Mesodermal cell (in vitro differentiated cells): Measurements from ENCODE around the gene COL8A1.
A peak's percentile ranks its signal among the peaks of the same experiment; 100 is the strongest.

Source experiments
- H3K27ac ChIP-seq: 2 replicates; pipeline ENCODE4 v1.7.0; 2013; ENCODE audit warnings: mild to moderate bottlenecking, low read depth, low read length, moderate library complexity; ENCODE audit not compliant: severe bottlenecking
- H3K36me3 ChIP-seq: 2 replicates; pipeline ENCODE4 v1.7.1; 2013; ENCODE audit warnings: mild to moderate bottlenecking, low read length, moderate library complexity; ENCODE audit not compliant: control insufficient read depth, insufficient read depth
- H3K4me1 ChIP-seq: one replicate; pipeline ENCODE4 v1.7.1; 2013; ENCODE audit warnings: mild to moderate bottlenecking, low read length; ENCODE audit not compliant: insufficient read depth, control insufficient read depth, poor library complexity, severe bottlenecking
- H3K4me3 ChIP-seq: 2 replicates; pipeline ENCODE4 v1.7.0; 2013; ENCODE audit warnings: low read length, control low read depth, mild to moderate bottlenecking; ENCODE audit not compliant: insufficient read depth, poor library complexity, severe bottlenecking; ENCODE audit errors: extremely low read depth
- H3K9me3 ChIP-seq: 2 replicates; pipeline ENCODE4 v1.7.1; 2013; ENCODE audit warnings: mild to moderate bottlenecking, low read length, moderate library complexity; ENCODE audit not compliant: control insufficient read depth
- WGBS, 2 experiments: methylation state at CpG; one replicate each; pipeline ENCODE4 v1.1.5; 2013; ENCODE audit warnings: missing lambda C conversion rate in 2 of 2; ENCODE audit not compliant: insufficient coverage in 2 of 2; 5-methylcytosine and 5-hydroxymethylcytosine counted together

The COL8A1 gene

GRCh38 chr3:99670556-99670950 is 32.2 kb downstream of the COL8A1 start:
- no peaks in the 10 kb centered on the region for H3K9me3 ChIP-seq
- H3K27ac ChIP-seq, result no peak overlapping the region
- H3K4me3 ChIP-seq, result no peak overlapping the region
- no CpG with 5 or more reads among the region's 2 CpGs for WGBS, 2 experiments
- H3K4me1 ChIP-seq, result peaks cover 3% of the 10 kb centered on the region
- H3K36me3 ChIP-seq, result no peaks in the 10 kb centered on the region

GRCh38 chr3:99674086-99674789 is 35.8 kb downstream of the COL8A1 start:
- Histone ChIP-seq H3K4me3 (no peak overlapping the region), H3K9me3 (no peaks in the 10 kb centered on the region), H3K4me1 (peaks cover 9% of the 10 kb centered on the region), H3K27ac (no peak overlapping the region), H3K36me3 (peaks cover 3% of the 10 kb centered on the region)
- 100% methylated on average over 1 of the region's 2 CpGs; no CpG with 5 or more reads in 1 of the 2 experiments for WGBS, 2 experiments

- Histone ChIP-seq H3K4me1 (peaks cover 9% of the 10 kb centered on the region), H3K27ac (peak overlapping the region; percentile 44), H3K9me3 (no peaks in the 10 kb centered on the region), H3K36me3 (peaks cover 3% of the 10 kb centered on the region), H3K4me3 (no peak overlapping the region)
- 60% methylated on average over 1 of the region's 1 CpG; no CpG with 5 or more reads in 1 of the 2 experiments for WGBS, 2 experiments
These were observed 39.6 kb downstream of the COL8A1 start for GRCh38 chr3:99678023-99678422.

- no CpG with 5 or more reads among the region's 2 CpGs for WGBS, 2 experiments
- Histone ChIP-seq H3K4me1 (peaks cover 9% of the 10 kb centered on the region), H3K4me3 (no peak overlapping the region), H3K9me3 (no peaks in the 10 kb centered on the region), H3K27ac (no peak overlapping the region), H3K36me3 (peaks cover 3% of the 10 kb centered on the region)
These were observed 40.5 kb downstream of the COL8A1 start for GRCh38 chr3:99678896-99679295.

- H3K36me3 ChIP-seq, result peaks cover 3% of the 10 kb centered on the region
- no peak overlapping the region for H3K27ac ChIP-seq
- 80% methylated on average over 1 of the region's 1 CpG; no CpG with 5 or more reads in 1 of the 2 experiments for WGBS, 2 experiments
These were observed 43.1 kb downstream of the COL8A1 start for GRCh38 chr3:99681512-99681911.

GRCh38 chr3:99681976-99682375 is 43.6 kb downstream of the COL8A1 start:
- Histone ChIP-seq H3K4me3 (no peak overlapping the region), H3K4me1 (peaks cover 9% of the 10 kb centered on the region), H3K27ac (no peak overlapping the region), H3K9me3 (no peaks in the 10 kb centered on the region), H3K36me3 (peaks cover 3% of the 10 kb centered on the region)
- 90 to 97% methylated on average over 8 to 9 of the region's 9 CpGs for WGBS, 2 experiments

More at GRCh38 chr3:99681512-99681911, 43.1 kb downstream of the COL8A1 start:
- Histone ChIP-seq H3K9me3 (no peaks in the 10 kb centered on the region), H3K4me3 (no peak overlapping the region), H3K4me1 (peaks cover 9% of the 10 kb centered on the region)

- H3K36me3 ChIP-seq, result no peaks in the 10 kb centered on the region
- H3K4me3 ChIP-seq, result no peak overlapping the region
- H3K27ac ChIP-seq, result no peak overlapping the region
- peaks cover 1% of the 10 kb centered on the region for H3K4me1 ChIP-seq
- no peaks in the 10 kb centered on the region for H3K9me3 ChIP-seq
- WGBS, 2 experiments, result no CpG with 5 or more reads among the region's 1 CpG
These were observed 45.1 kb downstream of the COL8A1 start for GRCh38 chr3:99683465-99683864.

GRCh38 chr3:99683876-99684275 is 45.5 kb downstream of the COL8A1 start:
- Histone ChIP-seq H3K27ac (no peak overlapping the region), H3K4me1 (no peaks in the 10 kb centered on the region), H3K36me3 (no peaks in the 10 kb centered on the region), H3K4me3 (no peak overlapping the region), H3K9me3 (no peaks in the 10 kb centered on the region)
- WGBS, 2 experiments, result 86 to 100% methylated on average over 2 of the region's 3 CpGs

- Histone ChIP-seq H3K4me1 (no peaks in the 10 kb centered on the region), H3K36me3 (no peaks in the 10 kb centered on the region), H3K9me3 (no peaks in the 10 kb centered on the region), H3K4me3 (no peak overlapping the region), H3K27ac (no peak overlapping the region)
- 93 to 100% methylated on average over 2 to 3 of the region's 4 CpGs for WGBS, 2 experiments
These were observed 46.2 kb downstream of the COL8A1 start for GRCh38 chr3:99684644-99685043.

GRCh38 chr3:99686469-99686868 is 48.1 kb downstream of the COL8A1 start:
- Histone ChIP-seq H3K4me1 (no peaks in the 10 kb centered on the region), H3K4me3 (no peak overlapping the region), H3K27ac (no peak overlapping the region), H3K36me3 (peaks cover 3% of the 10 kb centered on the region), H3K9me3 (no peaks in the 10 kb centered on the region)
- WGBS, 2 experiments, result 83% methylated on average over 1 of the region's 1 CpG; no CpG with 5 or more reads in 1 of the 2 experiments

- Histone ChIP-seq H3K4me3 (no peak overlapping the region), H3K4me1 (no peaks in the 10 kb centered on the region), H3K27ac (no peak overlapping the region), H3K36me3 (peaks cover 4% of the 10 kb centered on the region), H3K9me3 (no peaks in the 10 kb centered on the region)
- WGBS, 2 experiments, result 50 to 64% methylated on average over 6 to 7 of the region's 8 CpGs
These were observed 48.7 kb downstream of the COL8A1 start for GRCh38 chr3:99686955-99687612.
